HepG2 (cell line): Measurements from ENCODE around the gene TTC31. TPM values are rescaled to one million over a fixed set of nuclear protein-coding genes. Genes with fewer than 3 reads are reported as not detected.

Experiments used
- ARHGAP35 ChIP-seq: sonication (generic); formaldehyde crosslinking; IDR thresholded peaks from 2 replicates; pipeline ENCODE4 v1.9.0; 2022; ENCODE audit warnings: mild to moderate bottlenecking, inconsistent platforms, moderate library complexity, missing genetic modification reagents, borderline replicate concordance
- BCL6 ChIP-seq: IDR thresholded peaks from 2 replicates; pipeline ENCODE4 v1.6.1; 2016; ENCODE audit warnings: missing genetic modification reagents, missing compliant biosample characterization
- CREM ChIP-seq, 2 experiments: sonication (generic) in 1 of 2; formaldehyde crosslinking in 1 of 2; IDR thresholded peaks; 2 replicates each; pipeline versions ENCODE4 v1.4.0 to v1.6.1; 2016 to 2020; ENCODE audit warnings: antibody characterized with exemption in 1 of 2, mild to moderate bottlenecking in 1 of 2, missing genetic modification reagents in 1 of 2
- FOXA1 ChIP-seq, 2 experiments: fragments of 450-650 bp in 1 of 2; sonication (generic) in 1 of 2; formaldehyde crosslinking in 1 of 2; IDR thresholded peaks; 2 replicates each; pipeline versions ENCODE4 v1.4.0 to v1.6.1; 2016 to 2020; ENCODE audit warnings: missing genetic modification reagents in 1 of 2
- FOXA3 ChIP-seq: IDR thresholded peaks from 2 replicates; pipeline ENCODE4 v1.6.1; 2016; ENCODE audit warnings: missing genetic modification reagents, missing compliant biosample characterization
- HES4 ChIP-seq: sonication (generic); formaldehyde crosslinking; IDR thresholded peaks from 2 replicates; pipeline ENCODE4 v1.9.0; 2021; ENCODE audit warnings: mild to moderate bottlenecking, missing genetic modification reagents, borderline replicate concordance
- ISL2 ChIP-seq: sonication (generic); formaldehyde crosslinking; IDR thresholded peaks from 2 replicates; pipeline ENCODE4 v1.5.0; 2020; ENCODE audit warnings: missing genetic modification reagents
- PAX8 ChIP-seq: sonication (generic); formaldehyde crosslinking; IDR thresholded peaks from 2 replicates; pipeline ENCODE4 v1.8.0; 2022; ENCODE audit warnings: mild to moderate bottlenecking, missing genetic modification reagents, borderline replicate concordance
- RELA ChIP-seq: sonication (generic); formaldehyde crosslinking; IDR thresholded peaks from 2 replicates; pipeline ENCODE4 v1.4.0; 2020; ENCODE audit warnings: missing genetic modification reagents
- SP140L ChIP-seq: sonication (generic); formaldehyde crosslinking; IDR thresholded peaks from 2 replicates; pipeline ENCODE4 v1.4.0; 2020; ENCODE audit warnings: missing genetic modification reagents, borderline replicate concordance
- ZBTB20 ChIP-seq: sonication (generic); formaldehyde crosslinking; IDR thresholded peaks from 2 replicates; pipeline ENCODE4 v1.8.1; 2023; ENCODE audit warnings: missing genetic modification reagents, low read depth, mild to moderate bottlenecking, borderline replicate concordance
- ZBTB38 ChIP-seq: sonication (generic); formaldehyde crosslinking; IDR thresholded peaks from 2 replicates; pipeline ENCODE4 v1.5.1; 2020; ENCODE audit warnings: mild to moderate bottlenecking, missing genetic modification reagents
- ZBTB8A ChIP-seq: sonication (generic); formaldehyde crosslinking; IDR thresholded peaks from 2 replicates; pipeline ENCODE4 v1.4.0; 2020; ENCODE audit warnings: mild to moderate bottlenecking, low read depth, missing genetic modification reagents, borderline replicate concordance
- ZFP41 ChIP-seq: sonication (generic); formaldehyde crosslinking; IDR thresholded peaks from 2 replicates; pipeline ENCODE4 v1.4.0; 2020; ENCODE audit warnings: mild to moderate bottlenecking, missing genetic modification reagents, borderline replicate concordance
- ZNF34 ChIP-seq: sonication (generic); formaldehyde crosslinking; IDR thresholded peaks from 2 replicates; pipeline ENCODE4 v1.4.0; 2020; ENCODE audit warnings: mild to moderate bottlenecking, missing genetic modification reagents, borderline replicate concordance
- ZNF547 ChIP-seq: sonication (generic); formaldehyde crosslinking; IDR thresholded peaks from 2 replicates; pipeline ENCODE4 v1.5.1; 2020; ENCODE audit warnings: mild to moderate bottlenecking, missing genetic modification reagents
- ZNF589 ChIP-seq: sonication (generic); formaldehyde crosslinking; conservative IDR thresholded peaks from 2 replicates; pipeline ENCODE4 v1.8.0; 2022; ENCODE audit warnings: mild to moderate bottlenecking, moderate library complexity, missing genetic modification reagents
- ZNF83 ChIP-seq: sonication (generic); formaldehyde crosslinking; IDR thresholded peaks from 2 replicates; pipeline ENCODE4 v1.4.0; 2020; ENCODE audit warnings: missing genetic modification reagents, mild to moderate bottlenecking, borderline replicate concordance
- ZNF883 ChIP-seq: sonication (generic); formaldehyde crosslinking; IDR thresholded peaks from 2 replicates; pipeline ENCODE4 v1.5.1; 2020; ENCODE audit warnings: mild to moderate bottlenecking, missing genetic modification reagents; ENCODE audit errors: not compliant biosample characterization
- polyA plus RNA-seq, 8 experiments: library from polyadenylated mRNA; depleted of rRNA in 3 of 8; stranded (reverse) in 7 of 8; unstranded in 1 of 8; fragments of >200 nt; fragmentation: Illumina TruSeq in 4 of 8; extraction: Trizol in 4 of 8; gene quantifications; 2 replicates each; pipeline versions ENCODE4 v1.2.1 to v1.2.3, GENCODE V29; 2011 to 2016; ENCODE audit warnings: low read depth in 4 of 8, missing spikeins in 1 of 8, mixed read lengths in 1 of 8; ENCODE audit not compliant: insufficient read depth in 1 of 8
- total RNA-seq, 5 experiments: library from RNA; depleted of rRNA; stranded (reverse); fragments of >200 nt; fragmentation: Illumina TruSeq; extraction: Trizol; gene quantifications; 2 replicates each; pipeline ENCODE4 v1.2.3, GENCODE V29; 2016; ENCODE audit warnings: low read depth in 1 of 5
- TF ChIP-seq, protein P1 (sequence below): sonication (generic); formaldehyde crosslinking; IDR thresholded peaks from 2 replicates; pipeline ENCODE4 v1.5.0; 2020; ENCODE audit warnings: missing genetic modification reagents, mild to moderate bottlenecking, borderline replicate concordance
- TF ChIP-seq, protein P2 (sequence below): sonication (generic); formaldehyde crosslinking; IDR thresholded peaks from 2 replicates; pipeline ENCODE4 v1.4.0; 2020; ENCODE audit warnings: missing genetic modification reagents
- TF ChIP-seq, protein P3 (sequence below): sonication (generic); formaldehyde crosslinking; IDR thresholded peaks from 2 replicates; pipeline ENCODE4 v1.4.0; 2020; ENCODE audit warnings: mild to moderate bottlenecking, missing genetic modification reagents

TTC31 gene
- total and polyA plus RNA-seq, 2 of the 13 experiments (the other 11 are each of a cell fraction or from before 2014, with no cell fraction given): 28.3 to 39.5 TPM

DNA sequence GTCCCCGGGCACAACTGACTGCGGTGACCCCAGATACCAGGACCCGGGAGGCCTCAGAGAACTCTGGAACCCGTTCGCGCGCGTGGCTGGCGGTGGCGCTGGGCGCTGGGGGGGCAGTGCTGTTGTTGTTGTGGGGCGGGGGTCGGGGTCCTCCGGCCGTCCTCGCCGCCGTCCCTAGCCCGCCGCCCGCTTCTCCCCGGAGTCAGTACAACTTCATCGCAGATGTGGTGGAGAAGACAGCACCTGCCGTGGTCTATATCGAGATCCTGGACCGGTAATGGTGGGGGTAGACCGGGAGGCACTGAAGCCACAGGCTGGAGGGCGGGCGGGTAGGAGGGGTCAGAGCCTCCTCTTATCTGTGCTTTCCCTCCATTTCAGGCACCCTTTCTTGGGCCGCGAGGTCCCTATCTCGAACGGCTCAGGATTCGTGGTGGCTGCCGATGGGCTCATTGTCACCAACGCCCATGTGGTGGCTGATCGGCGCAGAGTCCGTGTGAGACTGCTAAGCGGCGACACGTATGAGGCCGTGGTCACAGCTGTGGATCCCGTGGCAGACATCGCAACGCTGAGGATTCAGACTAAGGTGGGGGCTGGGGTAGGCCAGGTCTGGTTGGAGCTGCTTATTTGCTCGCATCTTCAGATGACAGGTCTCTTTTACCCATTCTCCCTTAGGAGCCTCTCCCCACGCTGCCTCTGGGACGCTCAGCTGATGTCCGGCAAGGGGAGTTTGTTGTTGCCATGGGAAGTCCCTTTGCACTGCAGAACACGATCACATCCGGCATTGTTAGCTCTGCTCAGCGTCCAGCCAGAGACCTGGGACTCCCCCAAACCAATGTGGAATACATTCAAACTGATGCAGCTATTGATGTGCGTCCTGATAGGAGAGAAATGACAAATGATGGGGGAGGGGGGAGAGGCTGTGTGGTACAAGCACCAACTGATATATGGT lies 47.6 kb downstream of the TTC31 start (continued):
- TF ChIP-seq, protein P1, sequence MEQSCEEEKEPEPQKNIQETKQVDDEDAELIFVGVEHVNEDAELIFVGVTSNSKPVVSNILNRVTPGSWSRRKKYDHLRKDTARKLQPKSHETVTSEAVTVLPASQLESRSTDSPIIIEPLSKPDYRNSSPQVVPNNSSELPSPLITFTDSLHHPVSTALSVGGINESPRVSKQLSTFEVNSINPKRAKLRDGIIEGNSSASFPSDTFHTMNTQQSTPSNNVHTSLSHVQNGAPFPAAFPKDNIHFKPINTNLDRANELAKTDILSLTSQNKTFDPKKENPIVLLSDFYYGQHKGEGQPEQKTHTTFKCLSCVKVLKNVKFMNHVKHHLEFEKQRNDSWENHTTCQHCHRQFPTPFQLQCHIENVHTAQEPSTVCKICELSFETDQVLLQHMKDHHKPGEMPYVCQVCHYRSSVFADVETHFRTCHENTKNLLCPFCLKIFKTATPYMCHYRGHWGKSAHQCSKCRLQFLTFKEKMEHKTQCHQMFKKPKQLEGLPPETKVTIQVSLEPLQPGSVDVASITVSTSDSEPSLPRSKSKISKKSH (CRISPR knock-in tag): no peak
- TF ChIP-seq, protein P2, sequence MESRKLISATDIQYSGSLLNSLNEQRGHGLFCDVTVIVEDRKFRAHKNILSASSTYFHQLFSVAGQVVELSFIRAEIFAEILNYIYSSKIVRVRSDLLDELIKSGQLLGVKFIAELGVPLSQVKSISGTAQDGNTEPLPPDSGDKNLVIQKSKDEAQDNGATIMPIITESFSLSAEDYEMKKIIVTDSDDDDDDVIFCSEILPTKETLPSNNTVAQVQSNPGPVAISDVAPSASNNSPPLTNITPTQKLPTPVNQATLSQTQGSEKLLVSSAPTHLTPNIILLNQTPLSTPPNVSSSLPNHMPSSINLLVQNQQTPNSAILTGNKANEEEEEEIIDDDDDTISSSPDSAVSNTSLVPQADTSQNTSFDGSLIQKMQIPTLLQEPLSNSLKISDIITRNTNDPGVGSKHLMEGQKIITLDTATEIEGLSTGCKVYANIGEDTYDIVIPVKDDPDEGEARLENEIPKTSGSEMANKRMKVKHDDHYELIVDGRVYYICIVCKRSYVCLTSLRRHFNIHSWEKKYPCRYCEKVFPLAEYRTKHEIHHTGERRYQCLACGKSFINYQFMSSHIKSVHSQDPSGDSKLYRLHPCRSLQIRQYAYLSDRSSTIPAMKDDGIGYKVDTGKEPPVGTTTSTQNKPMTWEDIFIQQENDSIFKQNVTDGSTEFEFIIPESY (CRISPR knock-in tag): 0 out of 2 replicates have a peak, but pooled peaks have one; percentile 7
- TF ChIP-seq, protein P3, sequence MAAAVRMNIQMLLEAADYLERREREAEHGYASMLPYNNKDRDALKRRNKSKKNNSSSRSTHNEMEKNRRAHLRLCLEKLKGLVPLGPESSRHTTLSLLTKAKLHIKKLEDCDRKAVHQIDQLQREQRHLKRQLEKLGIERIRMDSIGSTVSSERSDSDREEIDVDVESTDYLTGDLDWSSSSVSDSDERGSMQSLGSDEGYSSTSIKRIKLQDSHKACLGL: no peak
- no peak for TF ChIP-seq FOXA3 (CRISPR knock-in tag)
- TF ChIP-seq SP140L: no peak
- TF ChIP-seq ZBTB20: 0 out of 2 replicates have a peak, but pooled peaks have one; percentile 39
- 0 out of 2 replicates have a peak, but pooled peaks have one; percentile 25 for TF ChIP-seq ZNF83
- peak; percentile 98 for TF ChIP-seq ZBTB38 (CRISPR knock-in tag)
- TF ChIP-seq ISL2: no peak
- TF ChIP-seq BCL6: no peak
- no peak for TF ChIP-seq RELA
- no peak for TF ChIP-seq ZNF547
- no peak for TF ChIP-seq ZBTB8A (CRISPR knock-in tag)
- TF ChIP-seq HES4 (CRISPR knock-in tag): 0 out of 2 replicates have a peak, but pooled peaks have one; percentile 36
- peak; percentile 57; the same call in 1 of the 2 replicates for TF ChIP-seq ZNF589 (CRISPR knock-in tag)
- TF ChIP-seq PAX8 (CRISPR knock-in tag): peak; percentile 2; the same call in 1 of the 2 replicates
- TF ChIP-seq FOXA1 (IDR thresholded peaks at IDR 0.05): no peak
- TF ChIP-seq FOXA1 (CRISPR knock-in tag; IDR thresholded peaks at IDR 0.05): no peak
- no peak for TF ChIP-seq ZNF883 (CRISPR knock-in tag)
- TF ChIP-seq ZFP41: no peak
- TF ChIP-seq ZNF34 (CRISPR knock-in tag): no peak
- TF ChIP-seq CREM (IDR thresholded peaks at IDR 0.05): no peak
- no peak for TF ChIP-seq CREM (CRISPR knock-in tag; IDR thresholded peaks at IDR 0.05)
- no peak for TF ChIP-seq ARHGAP35 (CRISPR knock-in tag)
